T-cell (primary cell): Measurements from ENCODE around the gene ZNF860. TPM values are rescaled to one million over a fixed set of nuclear protein-coding genes. Genes with fewer than 3 reads are reported as not detected.

Source experiments
- ATAC-seq, 4 experiments: fragments of 200-7000 bp in 3 of 4; fragments of 150-1000 bp in 1 of 4; cut with Tn5 transposase; replicated peaks in 1 of 4; 1 replicate in 3 of 4; 2 replicates in 1 of 4; pipeline ENCODE4 v1.10.0; 2021; ENCODE audit warnings: moderate library complexity in 3 of 4, mild to moderate bottlenecking in 2 of 4, moderate number of reproducible peaks in 1 of 4
- CTCF ChIA-PET, 2 donors: fragments of 300-600 bp; sonication (Branson Sonifier 250); formaldehyde crosslinking; loops; one replicate each; lab custom pipeline; 2022; ENCODE audit warnings: antibody characterized with exemption in 2 of 2; lab: Charles Lee
- POLR2A ChIA-PET, 2 donors: fragments of 300-600 bp; sonication (Branson Sonifier 250); formaldehyde crosslinking; loops; one replicate each; lab custom pipeline; 2022; ENCODE audit warnings: antibody characterized with exemption in 2 of 2; lab: Charles Lee
- DNase-seq, 35 experiments: peaks; one replicate each; pipeline versions ENCODE4 v3.0.0 to v3.0.0-alpha.2; 2013 to 2023
- H3K27ac ChIP-seq: one replicate; pipeline ENCODE4 v1.5.1; 2013; ENCODE audit warnings: low read length
- H3K27me3 ChIP-seq, 2 experiments: replicated peaks in 1 of 2; 1 replicate in 1 of 2; 2 replicates in 1 of 2; pipeline versions ENCODE4 v1.6.1 to v1.7.0; 2013; ENCODE audit warnings: low read length in 1 of 2, mixed read lengths in 1 of 2; ENCODE audit not compliant: control insufficient read depth in 2 of 2, insufficient read depth in 2 of 2; ENCODE audit errors: extremely low read depth in 1 of 2
- H3K36me3 ChIP-seq, 2 donors: 1 replicate in 1 of 2; 2 replicates in 1 of 2; pipeline versions ENCODE4 v1.6.1 to v1.7.0; 2013; ENCODE audit warnings: low read length in 1 of 2; ENCODE audit not compliant: control insufficient read depth in 2 of 2, insufficient read depth in 1 of 2; ENCODE audit errors: extremely low read depth in 1 of 2
- H3K4me1 ChIP-seq, 2 experiments: 1 replicate in 1 of 2; 2 replicates in 1 of 2; pipeline versions ENCODE4 v1.6.1 to v1.7.0; 2013; ENCODE audit warnings: low read length in 2 of 2, mixed read lengths in 1 of 2; ENCODE audit not compliant: insufficient read depth in 2 of 2, control insufficient read depth in 1 of 2; ENCODE audit errors: extremely low read depth in 1 of 2
- H3K4me3 ChIP-seq, 2 donors: 1 replicate in 1 of 2; 2 replicates in 1 of 2; pipeline versions ENCODE4 v1.5.1 to v1.7.0; 2013; ENCODE audit warnings: mild to moderate bottlenecking in 2 of 2, low read length in 1 of 2, moderate library complexity in 1 of 2; ENCODE audit not compliant: control insufficient read depth in 1 of 2; ENCODE audit errors: extremely low read depth in 1 of 2
- H3K9me3 ChIP-seq: 2 replicates; pipeline ENCODE4 v1.7.0; 2013
- H3K27ac Mint-ChIP-seq, 2 donors: one replicate each; pipeline ENCODE4 v1.8.0; 2020 to 2021; ENCODE audit warnings: mild to moderate bottlenecking in 2 of 2, mixed read lengths in 2 of 2
- H3K27me3 Mint-ChIP-seq, 2 donors: one replicate each; pipeline ENCODE4 v1.8.0; 2021 to 2022; ENCODE audit warnings: mixed read lengths in 2 of 2
- H3K36me3 Mint-ChIP-seq: one replicate; pipeline ENCODE4 v1.8.0; 2021; ENCODE audit warnings: mixed read lengths
- H3K4me1 Mint-ChIP-seq, 3 donors: one replicate each; pipeline ENCODE4 v1.8.0; 2020 to 2022; ENCODE audit warnings: mixed read lengths in 3 of 3, mild to moderate bottlenecking in 1 of 3
- H3K4me3 Mint-ChIP-seq, 3 donors: one replicate each; pipeline ENCODE4 v1.8.0; 2020 to 2022; ENCODE audit warnings: mild to moderate bottlenecking in 3 of 3, mixed read lengths in 3 of 3, moderate library complexity in 3 of 3
- H3K9me3 Mint-ChIP-seq, 3 donors: one replicate each; pipeline ENCODE4 v1.8.0; 2020 to 2022; ENCODE audit warnings: mixed read lengths in 3 of 3
- WGBS: methylation state at CpG from one replicate; pipeline ENCODE4 v1.1.5; 2013; ENCODE audit warnings: missing lambda C conversion rate; ENCODE audit not compliant: insufficient coverage; 5-methylcytosine and 5-hydroxymethylcytosine counted together
- total RNA-seq, 35 experiments: library from RNA in 6 of 35; stranded (reverse) in 6 of 35; fragments of 120-200 nt in 1 of 35; gene quantifications; one replicate each; pipeline versions ENCODE4 v1.2.1 to v1.2.4 and lab custom pipeline; 2013 to 2026

ZNF860 gene
- 1 to 10 TPM in 1 of 5 donors, under 1 TPM in 2, not detected in 2; 0.25 to 1.3 (median 0.99) TPM for total RNA-seq
- total RNA-seq (2013), result 1.0 TPM
- total RNA-seq (lab: John Stamatoyannopoulos, UW), result 0 to 0.75 (median 0.09) reads per million in 29 experiments

DNA sequence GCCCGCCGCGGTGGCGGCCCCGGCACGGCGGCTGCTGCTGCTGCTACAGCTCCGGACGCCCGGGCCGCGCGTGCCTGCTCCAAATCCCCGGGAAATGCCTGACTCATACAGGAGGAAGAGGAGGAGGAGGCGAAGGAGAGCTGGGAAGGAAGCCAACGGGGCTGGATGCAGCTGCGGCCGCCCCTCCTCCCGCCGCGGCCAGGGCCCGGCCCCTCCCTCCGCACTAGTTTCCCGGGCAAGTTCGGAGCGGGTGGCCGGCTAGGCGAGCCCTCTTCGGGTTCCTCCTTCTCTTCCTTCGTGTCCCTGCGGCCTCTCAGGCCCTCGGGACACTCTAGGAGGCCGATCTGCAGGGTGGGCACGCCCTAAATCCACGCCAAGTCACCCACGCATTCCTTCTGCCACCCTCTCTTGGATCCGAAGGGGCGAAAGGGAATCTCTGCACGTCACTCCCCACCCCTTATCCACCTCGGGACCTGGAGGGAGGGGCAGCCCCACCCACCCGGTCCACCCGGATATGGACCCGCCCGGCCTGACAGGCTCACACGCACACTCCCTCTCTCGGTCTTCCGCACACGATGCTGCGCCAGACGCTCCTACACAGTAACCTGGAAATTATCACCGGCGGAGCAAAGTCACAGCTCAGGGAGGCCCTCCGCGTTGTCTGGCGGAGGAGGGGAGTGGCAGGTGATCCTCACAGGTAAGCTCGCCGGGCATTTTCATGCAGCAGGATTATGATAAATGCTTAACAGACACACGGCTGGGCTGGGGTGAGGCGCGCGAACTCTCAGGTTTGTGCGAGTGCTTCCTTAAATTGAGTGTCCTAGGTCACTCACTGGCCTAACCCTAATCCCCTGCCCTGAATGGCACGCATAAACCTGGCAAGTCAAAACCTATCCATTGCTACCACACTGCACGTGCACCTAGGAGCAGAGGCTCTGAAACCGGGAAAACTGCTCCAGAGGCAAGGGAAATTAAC, at the start of gene ZNF860, which contains the start of gene OSBPL10:
ZNF860 (plus strand) TSS at position 545 of the 976 bp plus-strand sequence. CDS start 7,330 bp downstream, outside the sequence.
OSBPL10 (minus strand) TSS at position 57 of the 976 bp plus-strand sequence. CDS start 83 bp downstream, outside the sequence.
- no peaks in the 10 kb centered on the region for H3K9me3 Mint-ChIP-seq
- WGBS, result 10% methylated on average over 55 of the region's 65 CpGs
- peak within 1 kb of the TSS; percentile 75 to 85 (median 84) for H3K4me3 Mint-ChIP-seq
- H3K27me3 Mint-ChIP-seq, result peaks cover 40 to 43% of the 10 kb centered on the region in 2 donors
- Histone ChIP-seq H3K27ac (no peak within 1 kb of the TSS), H3K27me3 (peaks cover 6 to 33% of the 10 kb centered on the region in 2 experiments), H3K36me3 (no peaks in the 10 kb centered on the region), H3K9me3 (no peaks in the 10 kb centered on the region), H3K4me1 (peaks cover 0 to 18% of the 10 kb centered on the region in 2 experiments), H3K4me3 (peak within 1 kb of the TSS; percentile 45 to 78)
- H3K4me1 Mint-ChIP-seq, result peaks cover 21% of the 10 kb centered on the region in 3 donors
- H3K36me3 Mint-ChIP-seq, result no peaks in the 10 kb centered on the region
- DNase-seq, result peak in 16 of 35 experiments; percentile 1 to 31 (median 9)
- ATAC-seq, result peak; percentile 51 to 67 (median 65)
- peak within 1 kb of the TSS in 1 of 2 donors; percentile 20 for H3K27ac Mint-ChIP-seq
- ChIA-PET POLR2A (no interaction called here), CTCF (no interaction called here)

DNA sequence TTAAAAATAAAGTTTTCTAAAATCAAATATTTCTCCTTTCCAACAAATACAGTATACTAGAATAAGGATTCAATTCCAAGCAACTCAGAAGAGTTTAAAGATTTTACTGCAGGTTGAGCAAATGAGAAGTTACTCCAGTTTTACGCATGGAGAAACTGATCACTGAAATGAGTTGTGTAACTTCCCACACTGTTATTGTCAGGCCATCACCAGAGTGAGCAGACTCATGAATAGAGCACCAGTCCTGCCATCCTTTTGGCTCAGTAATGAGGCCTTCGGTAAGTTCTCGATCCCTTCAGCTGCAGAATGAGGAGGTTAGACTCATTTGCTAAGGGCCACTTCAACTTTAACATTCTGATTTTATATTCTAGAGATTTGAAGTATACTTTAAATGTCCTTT, 48.6 kb upstream of the ZNF860 start:
- DNase-seq (no peak), ATAC-seq (no peak)
- Histone ChIP-seq H3K9me3 (no peaks in the 10 kb centered on the region), H3K4me3 (no peak overlapping the region), H3K4me1 (no peaks in the 10 kb centered on the region), H3K27me3 (no peaks in the 10 kb centered on the region), H3K36me3 (no peaks in the 10 kb centered on the region), H3K27ac (no peak overlapping the region)
- Mint-ChIP-seq H3K27ac (no peak overlapping the region), H3K4me3 (no peak overlapping the region), H3K27me3 (peaks cover 0 to 2% of the 10 kb centered on the region in 2 donors), H3K9me3 (no peaks in the 10 kb centered on the region), H3K4me1 (peaks cover 0 to 4% (median 2%) of the 10 kb centered on the region in 3 donors), H3K36me3 (no peaks in the 10 kb centered on the region)
- ChIA-PET POLR2A (no interaction called here), CTCF (no interaction called here)
- no CpG with 5 or more reads among the region's 3 CpGs for WGBS

DNA sequence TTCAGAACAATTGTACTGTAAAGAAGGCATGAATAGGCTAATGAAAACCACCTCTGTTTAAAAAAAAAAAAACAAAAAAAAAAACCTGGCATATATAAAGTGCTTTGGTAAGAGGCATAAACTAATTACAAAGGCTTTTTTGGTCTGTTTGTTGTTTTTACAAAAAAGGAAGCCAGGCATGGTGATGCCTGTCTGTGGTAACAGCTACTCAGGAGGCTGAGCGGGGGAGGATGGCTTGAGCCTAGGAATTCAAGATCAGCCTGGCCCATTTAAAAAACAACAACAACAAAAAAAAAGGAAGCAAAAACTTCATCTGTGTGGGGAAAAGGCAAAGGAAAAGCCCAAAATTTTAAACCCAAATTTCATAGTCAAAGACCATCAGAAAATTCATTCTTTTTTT, 47.5 kb upstream of the ZNF860 start:
- no peaks in the 10 kb centered on the region for H3K27me3 ChIP-seq
- Mint-ChIP-seq H3K36me3 (no peaks in the 10 kb centered on the region), H3K27ac (no peak overlapping the region), H3K9me3 (no peaks in the 10 kb centered on the region), H3K4me3 (no peak overlapping the region), H3K27me3 (peaks cover 0 to 2% of the 10 kb centered on the region in 2 donors), H3K4me1 (peaks cover 0 to 4% (median 2%) of the 10 kb centered on the region in 3 donors)
- no CpG with 5 or more reads among the region's 1 CpG for WGBS
- no peaks in the 10 kb centered on the region for H3K9me3 ChIP-seq
- ChIA-PET POLR2A (no interaction called here), CTCF (no interaction called here)
- H3K36me3 ChIP-seq, result no peaks in the 10 kb centered on the region
- ATAC-seq, result no peak
- DNase-seq, result no peak
- H3K4me3 ChIP-seq, result no peak overlapping the region
- no peak overlapping the region for H3K27ac ChIP-seq
- no peaks in the 10 kb centered on the region for H3K4me1 ChIP-seq

DNA sequence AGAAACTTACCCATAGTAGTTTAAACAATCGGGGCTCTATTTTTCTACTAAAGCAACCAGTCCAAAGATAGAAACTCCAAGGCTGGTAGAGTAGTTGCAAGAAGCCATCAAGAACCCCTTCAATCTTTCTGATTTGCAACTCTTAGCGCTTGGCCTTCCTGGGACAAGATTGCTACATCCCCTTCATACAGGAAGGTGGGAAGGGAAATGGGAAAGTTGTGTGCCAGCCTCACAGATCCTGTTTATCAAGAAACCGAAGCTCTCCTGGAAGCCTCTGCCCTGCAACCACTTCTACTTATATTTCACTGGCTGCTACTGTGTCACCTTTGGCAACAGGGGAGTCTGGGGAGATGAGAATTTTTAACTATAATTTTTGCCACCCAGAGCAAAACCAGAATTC, 46.7 kb upstream of the ZNF860 start:
- WGBS, result no CpG with 5 or more reads among the region's 3 CpGs
- no peaks in the 10 kb centered on the region for H3K9me3 Mint-ChIP-seq
- H3K27ac Mint-ChIP-seq, result no peak overlapping the region
- POLR2A ChIA-PET, result no interaction called here
- no peaks in the 10 kb centered on the region for H3K36me3 Mint-ChIP-seq
- Histone ChIP-seq H3K4me1 (no peaks in the 10 kb centered on the region), H3K27me3 (no peaks in the 10 kb centered on the region), H3K36me3 (no peaks in the 10 kb centered on the region), H3K4me3 (no peak overlapping the region), H3K9me3 (no peaks in the 10 kb centered on the region), H3K27ac (no peak overlapping the region)
- H3K4me3 Mint-ChIP-seq, result no peak overlapping the region
- ATAC-seq, result no peak
- CTCF ChIA-PET, result no interaction called here
- peaks cover 0 to 2% of the 10 kb centered on the region in 2 donors for H3K27me3 Mint-ChIP-seq
- DNase-seq, result no peak
- peaks cover 0 to 4% (median 2%) of the 10 kb centered on the region in 3 donors for H3K4me1 Mint-ChIP-seq

DNA sequence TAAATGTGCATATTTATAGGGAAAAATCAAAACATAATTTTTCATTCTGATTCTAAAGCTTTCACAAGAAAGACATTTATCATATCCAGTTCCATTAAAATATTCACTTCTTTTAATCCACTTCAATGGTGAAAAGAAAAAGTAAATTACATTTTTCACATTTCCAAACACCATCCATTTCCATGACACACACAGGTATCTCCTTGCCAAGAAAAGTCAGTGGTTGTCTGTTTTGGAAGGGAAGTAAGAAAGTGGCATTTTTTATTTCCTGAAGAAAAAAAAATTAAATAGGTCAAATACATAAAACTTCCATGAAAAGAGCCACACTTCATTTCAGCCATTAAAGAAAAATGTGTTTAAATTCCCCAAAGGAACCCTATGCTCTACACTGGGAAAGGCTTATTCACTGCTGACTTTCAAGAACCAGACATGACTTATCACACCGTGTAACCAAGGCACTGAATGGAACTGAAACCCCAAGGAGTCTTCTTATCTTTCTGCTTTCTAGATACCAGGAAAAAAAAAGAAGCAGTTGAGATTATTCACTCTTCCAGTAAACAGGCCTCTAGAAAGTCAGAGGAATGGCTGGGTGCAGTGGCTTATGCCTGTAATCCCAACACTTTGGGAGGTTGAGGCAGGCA, 45.0 kb upstream of the ZNF860 start:
- Histone ChIP-seq H3K27ac (no peak overlapping the region), H3K27me3 (no peaks in the 10 kb centered on the region), H3K9me3 (no peaks in the 10 kb centered on the region), H3K36me3 (no peaks in the 10 kb centered on the region), H3K4me1 (no peaks in the 10 kb centered on the region), H3K4me3 (no peak overlapping the region)
- CTCF ChIA-PET, result interaction anchor here (0.6 kb wide), 2 partner anchors 8 to 32 kb away, joined by 3 to 7 read pairs; no protein-coding TSS in a partner anchor
- ATAC-seq (no peak), DNase-seq (no peak)
- no peak overlapping the region for H3K4me3 Mint-ChIP-seq
- no peaks in the 10 kb centered on the region for H3K36me3 Mint-ChIP-seq
- peaks cover 0 to 2% of the 10 kb centered on the region in 2 donors for H3K27me3 Mint-ChIP-seq
- H3K27ac Mint-ChIP-seq, result no peak overlapping the region
- no peaks in the 10 kb centered on the region for H3K9me3 Mint-ChIP-seq
- H3K4me1 Mint-ChIP-seq, result peaks cover 0 to 4% (median 2%) of the 10 kb centered on the region in 3 donors
- POLR2A ChIA-PET, result no interaction called here
- no CpG with 5 or more reads among the region's 1 CpG for WGBS

DNA sequence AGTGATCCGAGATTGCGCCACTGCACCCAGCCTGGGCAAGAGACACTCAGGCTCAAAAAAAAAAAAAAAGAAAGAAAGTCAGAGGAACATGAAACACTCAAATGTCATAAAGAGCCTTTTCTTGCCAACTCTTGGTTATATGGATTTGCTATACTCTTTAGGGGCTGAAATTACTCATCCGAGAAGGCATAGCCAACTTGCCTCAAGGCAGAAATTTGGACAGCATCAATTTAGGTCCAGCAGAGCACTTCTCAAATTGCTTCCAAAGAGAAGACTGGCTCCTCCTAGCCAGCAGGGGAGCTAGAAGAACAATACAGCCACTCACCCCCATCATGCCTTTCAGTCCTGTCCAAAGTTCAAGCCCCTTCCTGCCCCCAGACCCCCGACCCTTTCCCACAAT, 44.3 kb upstream of the ZNF860 start:
- Mint-ChIP-seq H3K27ac (no peak overlapping the region), H3K4me3 (no peak overlapping the region), H3K4me1 (peaks cover 0 to 4% (median 2%) of the 10 kb centered on the region in 3 donors), H3K27me3 (peaks cover 0 to 2% of the 10 kb centered on the region in 2 donors), H3K36me3 (no peaks in the 10 kb centered on the region), H3K9me3 (no peaks in the 10 kb centered on the region)
- POLR2A ChIA-PET, result no interaction called here
- Histone ChIP-seq H3K27me3 (peaks cover 0 to 1% of the 10 kb centered on the region in 2 experiments), H3K36me3 (no peaks in the 10 kb centered on the region), H3K9me3 (no peaks in the 10 kb centered on the region), H3K27ac (no peak overlapping the region), H3K4me1 (no peaks in the 10 kb centered on the region), H3K4me3 (no peak overlapping the region)
- WGBS, result 100% methylated on average over 4 of the region's 4 CpGs
- DNase-seq (no peak), ATAC-seq (no peak)
- CTCF ChIA-PET, result no interaction called here
